Measurements from ENCODE around the gene OOSP3.
"Not testable (repeated sequence)": the region's sequence is repeated elsewhere in the genome, so short reads cannot be mapped to it uniquely, and the experiment has no call there.

The OOSP3 gene

DNA sequence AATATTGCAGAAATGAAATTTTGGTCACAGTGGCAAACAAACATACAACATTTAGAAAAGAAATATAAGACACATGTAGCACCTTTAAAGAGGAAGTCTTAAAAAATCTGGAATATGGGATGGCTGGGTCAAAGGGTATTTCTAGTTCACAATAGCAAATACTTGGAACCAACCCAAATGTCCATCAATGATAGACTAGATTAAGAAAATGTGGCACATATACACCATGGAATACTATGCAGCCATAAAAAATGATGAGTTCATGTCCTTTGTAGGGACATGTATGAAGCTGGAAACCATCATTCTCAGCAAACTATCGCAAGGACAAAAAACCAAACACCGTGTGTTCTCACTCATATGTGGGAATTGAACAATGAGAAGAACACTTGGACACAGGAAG, 25.0 kb downstream of the OOSP3 start:
- not testable (repeated sequence) for H3K4me2 ChIP-seq (ENCODE audit: low read length); H3K36me3 ChIP-seq (ENCODE audit: insufficient read depth, low read length); H3K9ac ChIP-seq (ENCODE audit: low read depth, low read length); H3K4me3 ChIP-seq (ENCODE audit: low read length); H3K9me3 ChIP-seq (replicated peaks; ENCODE audit: low read length); H3K27me3 ChIP-seq (ENCODE audit: control insufficient read depth, insufficient read depth, low read length); H3K4me1 ChIP-seq (ENCODE audit: control insufficient read depth, insufficient read depth, low read length)

- H3K36me3 ChIP-seq (ENCODE audit: insufficient read depth, low read length): no peaks in the 10 kb centered on the region
- no peaks in the 10 kb centered on the region for H3K27me3 ChIP-seq (ENCODE audit: control insufficient read depth, insufficient read depth, low read length)
- no peaks in the 10 kb centered on the region for H3K4me1 ChIP-seq (ENCODE audit: control insufficient read depth, insufficient read depth, low read length)
- H3K4me2 ChIP-seq (ENCODE audit: low read length): no peak overlapping the region
- H3K9me3 ChIP-seq (replicated peaks; ENCODE audit: low read length): no peaks in the 10 kb centered on the region
- no peak overlapping the region for H3K9ac ChIP-seq (ENCODE audit: low read depth, low read length)
- H3K4me3 ChIP-seq (ENCODE audit: low read length): no peak overlapping the region
These were observed 39.9 kb downstream of the OOSP3 start for GRCh38 chr11:59918480-59918879.

DNA sequence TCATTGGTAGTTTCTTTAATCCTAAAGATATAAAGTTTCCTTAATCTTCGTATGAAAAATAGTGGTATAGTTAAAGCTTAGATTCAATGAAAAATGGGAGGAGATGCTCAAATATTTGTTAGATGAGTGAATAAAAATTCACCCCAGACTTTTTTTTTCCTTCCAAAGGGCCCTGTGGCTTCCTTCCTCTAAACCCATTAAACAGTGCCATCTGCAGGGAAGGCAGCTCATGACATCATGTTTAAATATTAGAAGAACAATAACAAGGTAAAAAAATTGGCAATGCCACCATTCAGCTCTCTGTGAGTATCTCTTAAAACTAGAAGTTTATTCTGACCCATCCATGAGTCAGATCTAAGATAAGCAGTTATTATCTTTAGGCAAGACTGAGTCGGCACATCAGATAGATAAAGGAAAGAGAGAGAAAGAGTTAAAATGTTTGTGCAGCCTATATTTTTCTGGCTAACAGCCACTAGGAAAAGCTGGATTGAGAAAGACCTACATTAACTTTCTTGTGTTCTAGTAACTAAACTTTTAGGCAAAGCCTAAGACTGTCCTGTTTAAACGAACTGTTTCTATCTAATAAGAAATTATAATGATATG, 40.5 kb downstream of the OOSP3 start:
- Histone ChIP-seq H3K9ac (ENCODE audit: low read depth, low read length) (no peak overlapping the region), H3K36me3 (ENCODE audit: insufficient read depth, low read length) (no peaks in the 10 kb centered on the region), H3K4me3 (ENCODE audit: low read length) (no peak overlapping the region), H3K4me1 (ENCODE audit: control insufficient read depth, insufficient read depth, low read length) (no peaks in the 10 kb centered on the region), H3K4me2 (ENCODE audit: low read length) (no peak overlapping the region), H3K27me3 (ENCODE audit: control insufficient read depth, insufficient read depth, low read length) (no peaks in the 10 kb centered on the region), H3K9me3 (replicated peaks; ENCODE audit: low read length) (no peaks in the 10 kb centered on the region)

DNA sequence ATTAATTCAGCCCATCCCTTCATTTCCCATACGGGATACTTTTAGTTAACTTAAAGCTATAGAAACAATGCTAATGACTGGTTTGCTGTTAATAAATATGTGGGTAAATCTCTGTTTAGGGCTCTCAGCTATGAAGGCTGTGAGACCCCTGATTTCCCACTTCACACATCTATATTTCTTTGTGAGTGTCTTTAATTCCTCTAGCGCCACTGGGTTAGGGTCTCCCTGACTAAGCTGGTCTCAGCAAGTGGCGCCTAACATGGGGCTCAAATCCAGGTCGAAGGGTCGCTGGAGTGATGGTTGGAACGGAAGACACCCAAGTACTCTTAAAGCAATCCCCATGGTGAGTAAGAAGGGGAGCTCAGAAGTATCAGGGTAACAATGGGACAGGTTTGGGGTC, 45.2 kb downstream of the OOSP3 start:
- Histone ChIP-seq H3K4me2 (ENCODE audit: low read length) (no peak overlapping the region), H3K4me1 (ENCODE audit: control insufficient read depth, insufficient read depth, low read length) (no peaks in the 10 kb centered on the region), H3K9me3 (replicated peaks; ENCODE audit: low read length) (no peaks in the 10 kb centered on the region), H3K4me3 (ENCODE audit: low read length) (no peak overlapping the region), H3K9ac (ENCODE audit: low read depth, low read length) (no peak overlapping the region), H3K27me3 (ENCODE audit: control insufficient read depth, insufficient read depth, low read length) (no peaks in the 10 kb centered on the region), H3K36me3 (ENCODE audit: insufficient read depth, low read length) (no peaks in the 10 kb centered on the region)

DNA sequence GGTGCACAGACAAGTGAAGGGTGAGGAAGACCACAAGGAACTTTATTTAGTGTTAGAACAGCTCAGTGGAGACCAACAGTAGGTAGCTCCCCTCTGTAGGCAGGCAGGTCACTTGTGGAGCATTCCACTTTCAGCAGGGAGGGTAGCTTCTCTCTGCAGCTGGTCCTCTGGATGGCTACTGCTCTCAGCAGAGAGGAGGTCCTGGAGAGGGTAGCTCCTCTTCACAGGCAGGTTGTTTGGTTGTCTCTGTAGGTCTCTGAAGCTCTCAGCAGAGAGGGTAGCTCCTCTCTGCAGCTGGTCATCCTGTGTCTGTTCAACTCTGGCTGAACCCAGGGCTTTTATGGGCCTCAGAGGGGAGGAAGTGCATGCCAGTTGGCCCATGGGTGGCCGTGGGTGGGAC, 53.1 kb downstream of the OOSP3 start:
- Histone ChIP-seq H3K4me2 (ENCODE audit: low read length) (no peak overlapping the region), H3K27me3 (ENCODE audit: control insufficient read depth, insufficient read depth, low read length) (no peaks in the 10 kb centered on the region), H3K9ac (ENCODE audit: low read depth, low read length) (no peak overlapping the region), H3K4me1 (ENCODE audit: control insufficient read depth, insufficient read depth, low read length) (no peaks in the 10 kb centered on the region), H3K4me3 (ENCODE audit: low read length) (no peak overlapping the region), H3K9me3 (replicated peaks; ENCODE audit: low read length) (no peaks in the 10 kb centered on the region), H3K36me3 (ENCODE audit: insufficient read depth, low read length) (no peaks in the 10 kb centered on the region)

DNA sequence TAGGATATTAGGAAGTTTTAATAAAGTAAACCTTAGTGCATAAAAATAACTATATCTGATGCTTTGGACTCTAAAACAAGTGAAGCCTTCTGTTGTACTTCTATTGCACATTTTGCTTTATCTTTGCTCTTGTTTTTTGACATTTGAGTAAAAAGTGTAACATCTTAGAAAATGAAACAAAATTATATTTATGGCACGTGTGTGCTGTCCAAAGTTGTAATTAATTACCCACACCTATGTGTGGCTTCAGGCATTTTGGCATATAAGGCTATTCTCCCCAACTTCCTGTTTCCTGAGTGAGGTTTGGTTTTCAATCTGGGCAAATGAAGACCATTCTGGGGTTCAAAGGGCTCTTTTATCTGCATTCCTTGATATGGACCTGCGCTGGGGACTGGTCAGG, 59.5 kb downstream of the OOSP3 start, which contains the start of gene OOSP1:
Gene OOSP1 (plus strand): TSS at position 301 of the 400 bp plus-strand sequence. CDS start 23 bp downstream, at position 324.
- no peaks in the 10 kb centered on the region for H3K9me3 ChIP-seq (replicated peaks; ENCODE audit: low read length)
- H3K9ac ChIP-seq (ENCODE audit: low read depth, low read length): no peak within 1 kb of the TSS
- no peaks in the 10 kb centered on the region for H3K4me1 ChIP-seq (ENCODE audit: control insufficient read depth, insufficient read depth, low read length)
- no peak within 1 kb of the TSS for H3K4me3 ChIP-seq (ENCODE audit: low read length)
- no peak within 1 kb of the TSS for H3K4me2 ChIP-seq (ENCODE audit: low read length)
- no peaks in the 10 kb centered on the region for H3K36me3 ChIP-seq (ENCODE audit: insufficient read depth, low read length)
- no peaks in the 10 kb centered on the region for H3K27me3 ChIP-seq (ENCODE audit: control insufficient read depth, insufficient read depth, low read length)

DNA sequence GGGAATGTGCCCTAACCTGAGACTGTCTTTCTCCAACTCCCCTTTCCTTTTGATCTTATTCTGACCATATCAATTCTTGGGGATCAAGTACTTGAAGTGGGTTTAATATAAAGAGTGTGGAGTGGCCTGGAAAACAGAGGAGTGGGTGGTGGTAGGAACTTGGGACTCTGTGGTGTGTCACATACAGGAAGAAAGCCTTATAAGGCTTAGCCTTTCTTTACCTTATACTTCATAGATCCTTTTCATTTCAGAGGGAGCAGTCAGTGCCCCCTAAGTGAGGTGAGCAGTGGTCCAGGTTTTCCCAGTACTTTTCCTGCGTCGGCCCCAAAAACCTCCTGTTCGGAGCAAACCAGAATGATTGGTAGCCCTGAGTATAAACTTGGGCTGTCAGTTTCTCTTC, 60.1 kb downstream of the OOSP3 start:
- no peak overlapping the region for H3K4me2 ChIP-seq (ENCODE audit: low read length)
- H3K9ac ChIP-seq (ENCODE audit: low read depth, low read length): no peak overlapping the region
- no peaks in the 10 kb centered on the region for H3K36me3 ChIP-seq (ENCODE audit: insufficient read depth, low read length)
- H3K27me3 ChIP-seq (ENCODE audit: control insufficient read depth, insufficient read depth, low read length): no peaks in the 10 kb centered on the region
- H3K4me1 ChIP-seq (ENCODE audit: control insufficient read depth, insufficient read depth, low read length): no peaks in the 10 kb centered on the region
- H3K4me3 ChIP-seq (ENCODE audit: low read length): no peak overlapping the region
- H3K9me3 ChIP-seq (replicated peaks; ENCODE audit: low read length): no peaks in the 10 kb centered on the region

- no peak overlapping the region for H3K4me3 ChIP-seq (ENCODE audit: low read length)
- H3K36me3 ChIP-seq (ENCODE audit: insufficient read depth, low read length): no peaks in the 10 kb centered on the region
- H3K4me1 ChIP-seq (ENCODE audit: control insufficient read depth, insufficient read depth, low read length): no peaks in the 10 kb centered on the region
- no peak overlapping the region for H3K9ac ChIP-seq (ENCODE audit: low read depth, low read length)
- H3K27me3 ChIP-seq (ENCODE audit: control insufficient read depth, insufficient read depth, low read length): no peaks in the 10 kb centered on the region
- no peaks in the 10 kb centered on the region for H3K9me3 ChIP-seq (replicated peaks; ENCODE audit: low read length)
- no peak overlapping the region for H3K4me2 ChIP-seq (ENCODE audit: low read length)
These were observed 60.9 kb downstream of the OOSP3 start for GRCh38 chr11:59939482-59939881.

DNA sequence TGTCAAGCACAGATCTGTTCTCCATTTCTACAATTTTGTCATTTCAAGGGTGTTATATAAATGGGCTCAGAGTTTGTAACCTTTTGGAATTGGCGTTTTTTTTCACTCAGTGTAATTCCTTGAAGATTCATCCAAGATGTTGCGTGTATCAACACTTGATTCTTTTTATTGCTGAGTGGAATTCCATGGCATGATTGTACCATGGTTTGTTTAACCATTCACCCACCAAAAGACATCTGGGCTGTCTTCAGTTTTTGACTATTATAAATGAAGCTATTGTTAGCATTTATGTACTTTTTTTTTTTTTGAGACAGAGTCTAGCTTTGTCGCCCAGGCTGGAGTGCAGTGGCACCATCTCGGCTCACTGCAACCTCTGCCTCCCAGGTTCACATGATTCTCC, 62.5 kb downstream of the OOSP3 start:
- Histone ChIP-seq H3K4me1 (ENCODE audit: control insufficient read depth, insufficient read depth, low read length) (no peaks in the 10 kb centered on the region), H3K4me2 (ENCODE audit: low read length) (no peak overlapping the region), H3K4me3 (ENCODE audit: low read length) (no peak overlapping the region), H3K36me3 (ENCODE audit: insufficient read depth, low read length) (no peaks in the 10 kb centered on the region), H3K9ac (ENCODE audit: low read depth, low read length) (no peak overlapping the region), H3K27me3 (ENCODE audit: control insufficient read depth, insufficient read depth, low read length) (no peaks in the 10 kb centered on the region), H3K9me3 (replicated peaks; ENCODE audit: low read length) (no peaks in the 10 kb centered on the region)

GRCh38 chr11:59943997-59944714, 65.6 kb downstream of the OOSP3 start:
- H3K9ac ChIP-seq (ENCODE audit: low read depth, low read length): no peak overlapping the region
- H3K36me3 ChIP-seq (ENCODE audit: insufficient read depth, low read length): no peaks in the 10 kb centered on the region
- H3K27me3 ChIP-seq (ENCODE audit: control insufficient read depth, insufficient read depth, low read length): no peaks in the 10 kb centered on the region
- no peaks in the 10 kb centered on the region for H3K9me3 ChIP-seq (replicated peaks; ENCODE audit: low read length)
- H3K4me1 ChIP-seq (ENCODE audit: control insufficient read depth, insufficient read depth, low read length): no peaks in the 10 kb centered on the region
- no peak overlapping the region for H3K4me2 ChIP-seq (ENCODE audit: low read length)
- H3K4me3 ChIP-seq (ENCODE audit: low read length): no peak overlapping the region

DNA sequence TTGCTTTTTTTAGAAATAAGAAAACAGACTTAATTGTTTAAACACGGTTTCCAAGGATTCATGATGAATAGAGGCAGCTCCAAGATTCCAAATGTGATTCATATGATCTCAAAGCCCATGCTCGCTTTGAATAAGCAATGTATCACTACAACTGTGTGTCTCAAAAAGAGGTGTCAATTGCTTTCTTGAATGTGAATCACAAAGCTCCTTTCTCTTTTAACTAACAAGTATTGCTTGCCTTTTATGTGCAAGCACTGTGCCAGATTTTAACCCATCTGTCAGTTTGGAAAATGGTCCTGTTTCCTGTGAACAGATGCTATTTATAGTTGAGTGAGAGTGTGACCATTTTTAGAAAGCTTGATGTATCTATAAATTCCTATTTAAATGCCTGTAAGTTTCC, 66.1 kb downstream of the OOSP3 start:
- no peaks in the 10 kb centered on the region for H3K9me3 ChIP-seq (replicated peaks; ENCODE audit: low read length)
- no peaks in the 10 kb centered on the region for H3K4me1 ChIP-seq (ENCODE audit: control insufficient read depth, insufficient read depth, low read length)
- no peak overlapping the region for H3K9ac ChIP-seq (ENCODE audit: low read depth, low read length)
- no peaks in the 10 kb centered on the region for H3K36me3 ChIP-seq (ENCODE audit: insufficient read depth, low read length)
- no peaks in the 10 kb centered on the region for H3K27me3 ChIP-seq (ENCODE audit: control insufficient read depth, insufficient read depth, low read length)
- H3K4me2 ChIP-seq (ENCODE audit: low read length): no peak overlapping the region
- no peak overlapping the region for H3K4me3 ChIP-seq (ENCODE audit: low read length)
